ENCODE measurements around the gene SRPRB.

The SRPRB gene

DNA sequence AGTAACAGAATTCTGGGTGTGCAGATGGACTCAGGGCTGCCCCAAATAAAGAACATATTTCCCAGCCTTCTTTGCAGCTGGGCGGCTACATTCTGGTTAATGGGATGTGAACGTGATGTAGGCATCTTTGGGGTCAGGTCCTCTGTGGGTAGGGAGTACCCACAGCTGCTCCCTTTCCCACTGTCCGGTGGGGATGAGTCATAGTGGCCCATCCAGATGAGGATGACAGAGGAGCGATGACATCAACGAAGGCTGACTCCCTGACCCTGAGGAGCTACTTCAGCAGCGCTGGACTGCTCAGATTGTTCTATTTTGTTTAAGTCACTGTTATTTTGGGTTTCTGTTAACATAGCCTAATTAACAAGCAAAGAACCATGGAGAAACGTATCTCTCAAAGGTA, 38.0 kb downstream of the SRPRB start:
- no peak for DNase-seq

DNA sequence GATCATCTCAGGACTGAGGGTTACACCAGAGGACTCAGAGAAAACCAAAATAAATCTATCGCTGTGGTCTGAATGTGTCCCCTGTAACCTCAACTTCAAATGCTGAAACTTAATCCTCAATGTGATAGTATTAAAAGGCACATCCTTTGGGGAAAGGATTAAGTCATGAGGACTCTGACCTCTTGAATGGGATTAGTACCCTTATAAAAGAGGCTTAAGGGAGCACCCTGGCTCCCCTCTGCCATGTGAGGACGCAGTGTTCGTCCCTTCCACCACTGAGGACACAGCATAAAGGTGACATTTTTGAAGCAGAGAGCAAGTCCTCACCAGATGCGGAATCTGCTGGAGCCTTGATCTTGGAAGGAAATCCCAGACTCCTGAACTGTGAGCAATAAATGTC, 39.5 kb downstream of the SRPRB start:
- DNase-seq, result no peak

DNA sequence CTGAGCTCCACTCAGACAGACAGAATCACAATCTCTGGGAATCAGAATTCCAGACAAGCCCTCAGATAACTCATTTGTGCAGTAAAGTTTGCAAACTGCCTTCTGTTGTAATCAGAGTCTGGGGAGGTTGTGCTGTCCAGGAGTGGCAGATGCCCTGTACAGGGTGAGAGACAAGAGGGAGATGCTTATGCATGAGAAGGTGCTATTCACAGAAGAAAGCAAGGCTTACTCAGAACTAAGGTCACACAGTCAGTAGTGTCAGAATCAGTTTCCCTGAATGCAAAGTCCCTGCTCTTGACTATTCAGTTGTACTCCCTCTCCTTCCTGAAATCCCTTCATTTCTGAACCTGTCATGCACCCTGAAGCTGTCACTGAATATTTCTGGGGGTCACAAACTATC, 43.7 kb downstream of the SRPRB start:
- DNase-seq, result no peak

DNA sequence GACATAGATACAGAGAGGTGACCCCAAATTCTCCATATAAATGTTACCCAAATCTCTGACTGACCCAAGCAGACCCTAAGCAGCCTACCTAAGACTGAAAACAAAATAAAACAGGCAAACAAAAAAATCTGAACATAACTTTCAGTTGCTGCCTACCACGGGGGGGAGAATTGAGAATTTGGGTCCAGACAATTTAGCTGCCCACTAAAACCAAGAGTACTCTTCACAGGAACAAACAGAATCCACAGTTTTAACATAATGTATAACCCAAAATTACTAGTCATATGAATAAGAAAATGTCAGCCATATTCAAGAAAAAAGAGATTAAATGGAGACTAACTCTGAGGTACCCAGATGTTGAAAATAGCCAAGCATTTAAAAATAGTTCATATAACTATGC, 44.4 kb downstream of the SRPRB start:
- no peak for DNase-seq

DNA sequence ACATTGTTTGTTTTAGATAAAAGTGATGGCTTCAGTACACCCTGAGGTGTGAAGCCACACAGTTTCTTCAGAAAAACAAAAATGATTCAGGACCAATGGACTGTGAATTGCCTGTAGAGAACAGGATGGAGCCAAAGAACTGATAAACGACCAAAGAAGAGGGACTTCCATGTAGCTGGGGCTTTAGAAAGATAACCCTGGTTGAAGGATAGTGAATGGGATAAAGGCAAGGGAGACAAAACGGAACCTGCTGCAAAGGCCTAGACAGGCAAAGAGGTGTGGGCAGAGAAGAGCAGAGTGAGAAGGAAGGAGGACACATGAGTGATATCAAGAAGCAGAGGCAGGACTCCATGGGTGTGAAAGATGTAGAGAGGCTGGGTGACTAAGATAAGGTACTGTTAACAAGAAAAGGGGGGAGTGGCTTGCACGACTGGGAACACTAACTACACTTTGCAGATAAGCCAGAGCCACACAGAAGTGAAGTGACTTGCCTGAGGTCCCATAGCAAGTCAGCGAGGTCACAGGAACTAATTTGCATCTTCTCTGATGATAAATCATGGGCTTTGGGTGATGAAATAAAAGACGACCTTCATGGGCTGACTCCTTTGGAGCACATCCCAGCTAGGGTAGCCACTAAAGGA, 45.8 kb downstream of the SRPRB start:
- DNase-seq, result no peak

DNA sequence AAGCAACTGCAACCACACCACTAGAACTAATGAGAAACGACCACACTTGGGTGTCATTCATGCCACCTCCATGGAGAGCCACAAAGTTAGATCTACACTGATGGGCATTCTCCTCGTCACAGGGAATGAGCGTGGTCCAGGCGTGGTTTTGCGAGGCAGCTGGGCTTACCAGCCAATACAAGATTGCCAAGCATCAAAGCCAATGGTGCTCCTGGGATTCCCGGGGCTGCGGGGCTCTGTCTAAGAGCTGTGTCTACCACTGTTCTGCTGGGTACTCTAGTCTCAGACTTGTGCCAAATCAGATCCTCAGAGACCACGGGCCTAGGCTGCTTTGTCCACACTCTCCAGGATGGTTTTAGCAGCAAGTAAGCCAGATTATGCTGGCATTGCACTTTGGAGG, 46.3 kb downstream of the SRPRB start:
- no peak for DNase-seq

DNA sequence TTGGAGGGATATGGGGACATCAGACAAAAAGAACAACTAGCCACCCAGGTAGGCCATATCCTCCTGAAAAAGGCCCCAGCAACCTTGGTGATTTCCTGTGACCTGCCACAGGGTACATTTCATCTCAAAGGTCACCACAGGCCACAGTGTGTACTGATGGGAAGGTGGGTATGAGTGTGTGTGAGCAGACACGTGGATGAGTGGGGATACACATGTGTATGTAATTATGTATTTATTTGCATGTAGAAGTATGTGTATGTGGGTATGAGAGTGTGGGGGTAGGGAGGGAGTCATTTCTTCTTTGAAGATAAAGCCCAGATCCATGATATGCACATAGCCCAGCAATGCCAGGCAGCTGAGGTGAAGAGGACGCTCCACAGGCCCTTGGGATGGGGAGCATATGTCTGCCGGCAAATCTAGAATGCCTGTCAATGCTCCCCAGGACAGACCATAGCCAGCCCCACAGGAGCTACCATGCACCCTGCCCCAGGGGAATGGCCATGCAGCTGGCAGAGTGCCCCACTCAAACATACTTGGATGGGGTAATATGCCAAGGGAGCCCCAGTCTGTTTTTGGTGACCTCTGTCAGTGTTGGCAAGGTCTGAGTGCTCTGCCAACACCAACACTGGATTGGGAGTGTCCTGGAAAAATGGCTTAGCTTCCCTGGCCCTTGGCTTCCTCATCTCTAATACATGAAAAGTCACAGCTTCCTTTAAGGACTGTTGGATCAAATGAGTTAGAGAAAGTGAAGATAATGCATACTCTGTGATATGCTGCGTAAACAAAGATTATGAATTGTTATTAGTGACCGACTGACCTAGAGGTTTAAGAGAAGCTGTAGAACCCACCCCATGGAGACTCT, 47.7 kb downstream of the SRPRB start:
- no peak for DNase-seq

DNA sequence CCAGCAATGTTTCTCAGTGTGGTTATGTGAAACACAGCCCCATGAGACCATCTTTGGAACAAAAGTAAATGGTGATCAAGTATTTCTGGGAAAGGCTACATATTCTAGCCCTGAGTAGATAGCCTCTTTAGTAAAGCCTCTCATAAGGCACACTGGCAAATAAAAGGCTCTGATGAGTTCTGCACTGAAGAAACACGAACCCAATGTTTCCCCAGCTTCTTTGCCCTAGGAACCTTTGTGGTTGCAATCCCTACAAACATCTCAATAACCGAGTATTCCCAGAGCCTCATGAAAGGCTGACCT, 48.3 kb downstream of the SRPRB start:
- DNase-seq, result no peak

DNA sequence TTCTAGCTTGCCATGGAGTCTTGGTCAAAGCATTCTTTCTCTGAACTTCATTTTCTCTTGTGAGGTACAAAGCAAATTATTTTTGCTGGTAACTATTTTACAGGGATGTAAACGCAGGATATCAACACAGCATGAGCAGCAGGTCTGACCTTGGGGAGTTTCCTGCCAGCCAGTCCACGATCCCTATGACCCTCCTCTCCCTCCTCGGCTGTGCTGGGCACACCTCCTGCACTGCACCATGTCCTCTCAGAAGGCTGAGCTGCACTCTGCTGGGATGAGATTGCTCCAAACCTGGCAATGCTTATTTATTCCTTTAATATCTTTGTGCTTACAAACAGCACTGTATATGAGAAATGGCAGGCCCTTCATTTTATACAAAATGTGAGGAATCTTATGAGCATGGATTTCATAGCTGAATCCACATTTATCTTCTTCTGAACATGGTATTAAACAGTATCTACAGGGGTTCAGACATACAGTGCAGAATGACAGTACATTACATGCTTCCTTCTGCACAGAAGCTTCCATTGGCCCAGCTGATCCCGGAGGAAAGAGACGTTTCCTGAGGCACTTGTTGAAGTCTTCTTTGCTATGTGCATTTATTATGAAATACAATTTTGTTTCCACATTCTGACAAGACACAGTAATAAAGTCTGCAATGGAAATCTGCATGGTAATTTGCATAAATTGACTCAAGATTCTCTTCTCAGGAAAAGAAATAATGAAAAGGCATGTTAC, 48.8 kb downstream of the SRPRB start:
- DNase-seq, result no peak

DNA sequence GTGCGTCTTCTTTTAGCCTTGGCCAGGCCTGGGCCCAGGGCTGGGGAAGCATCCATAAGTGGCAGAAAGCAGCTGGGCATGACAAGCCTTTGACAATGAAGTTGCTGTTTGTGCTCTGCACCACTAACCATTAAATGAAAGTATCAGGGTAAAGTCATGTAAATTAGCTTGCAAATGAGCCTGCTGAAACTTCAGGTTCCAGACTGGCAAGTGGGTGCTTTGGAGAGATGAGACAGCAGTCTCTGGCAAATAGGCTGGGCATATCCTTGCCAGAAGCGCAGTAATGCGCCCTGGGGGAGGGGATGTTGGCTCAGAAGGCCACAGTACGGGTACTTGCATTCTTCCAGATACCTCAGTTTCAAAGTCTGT, 49.4 kb downstream of the SRPRB start:
- DNase-seq, result no peak

DNA sequence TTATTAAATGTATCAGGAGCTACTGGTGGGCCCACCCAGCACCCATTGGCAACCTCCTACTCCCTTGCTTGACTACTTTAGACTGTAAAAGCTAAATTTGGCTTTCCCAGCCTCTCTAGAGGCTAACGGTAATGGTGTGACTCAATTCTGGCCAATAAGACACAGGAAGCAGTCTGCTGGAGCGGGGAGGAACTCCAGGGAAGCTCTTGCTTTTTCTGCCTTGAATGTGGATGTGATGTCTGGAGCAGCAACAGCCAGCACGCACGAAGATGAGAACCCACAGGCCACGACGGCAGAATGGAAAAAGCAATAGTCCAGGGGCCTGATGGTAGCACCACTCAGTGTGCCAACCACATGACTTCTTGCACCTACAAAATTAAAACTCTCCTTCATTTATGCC, 50.2 kb downstream of the SRPRB start:
- DNase-seq, result no peak

DNA sequence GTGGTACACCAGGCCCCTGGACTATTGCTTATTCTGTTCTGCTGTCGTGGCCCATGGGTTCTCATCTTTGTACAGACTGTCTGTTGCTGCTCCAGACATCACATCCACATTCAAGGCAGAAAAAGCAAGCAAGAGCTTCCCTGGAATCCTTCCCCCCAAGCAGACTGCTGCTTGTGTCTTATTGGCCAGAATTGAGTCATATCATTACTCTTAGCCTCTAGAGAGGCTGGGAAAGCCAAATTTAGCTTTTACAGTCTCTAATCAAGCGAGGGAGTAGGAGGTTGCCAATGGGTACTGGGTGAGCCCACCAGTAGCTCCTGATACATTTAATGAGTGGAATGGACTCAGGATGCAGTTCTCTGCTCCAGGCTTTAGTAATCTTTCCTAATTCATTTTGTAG, 50.7 kb downstream of the SRPRB start:
- no peak for DNase-seq

DNA sequence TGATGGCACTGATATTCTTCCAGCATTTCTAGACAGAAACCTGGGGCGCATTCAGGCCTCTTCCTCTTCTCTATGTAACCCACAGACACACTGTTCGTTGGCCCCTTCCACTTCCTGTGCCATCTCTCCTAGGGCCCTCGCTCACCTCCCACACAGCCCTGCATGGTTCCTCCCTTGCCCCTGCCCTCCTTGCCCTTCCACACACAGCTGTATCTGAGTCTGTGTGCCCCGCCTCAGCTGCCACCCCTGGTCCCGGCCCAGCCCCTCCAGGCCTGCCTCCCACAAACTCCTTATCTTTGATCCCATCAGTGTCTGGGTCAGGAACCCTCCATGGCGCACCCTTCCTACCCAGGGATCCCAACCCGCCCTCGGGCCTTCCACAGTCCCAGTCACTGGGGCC, 52.2 kb downstream of the SRPRB start:
- no peak for DNase-seq

DNA sequence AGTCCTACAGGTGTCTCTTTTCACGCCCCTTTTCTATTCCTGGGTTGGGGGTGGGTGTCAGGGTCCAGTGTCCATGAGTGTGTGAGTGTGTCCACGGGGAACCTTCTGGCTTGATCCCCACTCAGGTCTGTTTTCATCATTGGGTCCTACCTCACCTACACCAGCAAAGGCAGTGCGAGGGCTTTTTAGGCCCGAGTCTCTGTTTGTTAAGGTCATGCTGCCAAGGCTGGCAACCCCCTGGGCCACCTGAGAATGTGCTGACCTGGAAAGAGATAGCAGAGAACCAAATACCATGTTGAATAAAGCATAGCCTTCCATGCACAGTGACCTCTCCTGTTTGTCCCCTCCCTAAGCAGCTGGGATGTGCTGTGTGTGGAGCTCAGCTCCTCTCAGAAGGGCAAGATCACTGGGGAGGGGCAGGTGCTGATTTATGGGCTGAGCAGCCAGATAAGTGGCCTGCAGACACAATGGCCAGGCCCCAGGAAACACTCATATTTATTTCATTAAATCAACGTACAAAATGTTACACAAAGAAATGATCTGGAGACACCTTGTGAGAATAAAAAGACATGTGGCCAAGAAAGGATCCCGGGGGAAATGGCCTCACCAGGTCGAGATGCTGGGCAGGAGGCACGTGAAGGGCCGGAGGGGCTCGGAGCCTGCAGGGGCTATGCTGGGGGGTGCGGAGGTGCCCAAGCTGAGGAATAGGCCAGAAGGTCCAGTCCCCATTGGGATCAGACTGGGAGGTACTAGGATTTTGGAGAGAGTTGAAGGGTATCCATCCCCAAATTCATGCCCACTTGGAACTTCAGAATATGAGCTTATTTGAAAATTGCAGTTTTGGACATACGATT, 54.0 kb downstream of the SRPRB start:
- DNase-seq, result no peak

DNA sequence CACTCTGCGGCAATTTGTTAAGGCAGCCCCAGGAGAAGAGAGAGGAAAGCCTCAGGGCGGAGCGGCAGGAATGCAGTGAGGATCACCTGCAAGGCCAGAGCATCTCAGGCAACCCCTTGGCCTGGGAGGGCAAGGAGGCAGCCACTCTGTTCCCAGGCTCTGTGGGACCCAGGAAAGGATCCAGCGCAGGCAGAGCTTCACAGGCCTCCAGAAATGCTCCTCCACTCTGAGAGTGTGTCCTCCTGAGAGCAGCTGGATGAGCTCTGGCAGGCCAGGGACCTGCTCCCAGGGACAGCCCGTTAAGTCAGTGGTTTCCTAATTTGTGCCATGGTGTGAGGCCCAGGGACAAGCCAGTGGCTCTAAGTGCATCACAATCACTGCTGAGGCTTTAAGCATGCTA, 54.9 kb downstream of the SRPRB start:
- no peak for DNase-seq

DNA sequence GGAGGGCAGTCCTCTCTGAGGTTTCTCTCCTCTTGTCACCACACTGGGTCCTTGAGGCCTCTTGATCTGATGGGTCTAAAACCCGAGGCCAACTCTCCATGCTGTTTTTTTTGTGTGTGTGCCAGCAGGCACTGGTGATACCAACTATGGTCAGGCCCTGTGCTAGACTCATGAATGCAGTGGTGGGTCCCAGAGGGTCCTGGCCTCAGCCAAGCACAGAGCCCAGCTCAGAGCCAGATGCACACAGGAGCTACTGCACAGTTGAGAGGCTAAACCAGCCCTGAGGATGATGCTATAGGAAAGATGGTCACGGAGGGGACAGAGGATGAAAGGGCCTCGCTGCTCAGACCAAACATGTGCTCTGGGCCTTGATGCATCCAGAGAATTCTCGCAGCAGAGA, 56.5 kb downstream of the SRPRB start:
- DNase-seq, result no peak

DNA sequence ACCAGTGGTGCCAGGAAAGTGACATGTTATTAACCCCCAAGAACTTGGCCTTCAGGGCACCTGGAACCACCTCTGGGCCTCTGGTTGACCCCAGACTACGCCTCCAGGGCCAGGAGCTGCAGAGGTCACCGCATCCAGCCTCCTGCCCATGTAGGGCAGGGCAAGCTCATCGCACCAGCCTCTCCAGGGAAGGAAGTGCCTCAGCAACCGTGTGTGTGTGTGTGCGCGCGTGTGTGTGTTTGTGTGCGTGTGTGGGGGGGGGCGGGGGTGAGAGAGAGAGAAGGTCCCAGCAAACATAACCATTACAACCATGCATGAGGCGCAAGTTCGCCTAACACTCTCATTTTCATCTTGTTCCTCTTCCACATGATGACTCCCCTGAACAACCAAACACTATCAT, 58.3 kb downstream of the SRPRB start:
- DNase-seq, result no peak

DNA sequence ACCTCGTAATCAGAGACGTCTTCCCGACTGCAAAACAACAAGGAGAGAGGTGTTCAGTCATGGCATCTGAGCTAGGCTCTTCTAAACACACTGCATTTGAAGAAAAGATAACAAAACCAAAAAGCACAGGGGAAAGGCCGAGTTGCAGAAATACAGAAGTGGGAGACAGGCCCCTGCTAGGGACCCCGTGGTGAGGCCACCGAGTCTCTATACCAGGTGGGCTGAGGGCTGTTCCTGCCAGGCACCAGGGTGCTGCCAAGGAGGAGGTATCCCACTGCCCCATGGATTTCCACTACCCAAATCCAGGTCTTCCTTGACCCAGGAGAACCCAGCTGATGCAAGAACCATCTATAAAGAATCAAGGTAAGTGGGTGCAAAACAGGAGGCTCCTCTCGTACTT, 59.0 kb downstream of the SRPRB start:
- DNase-seq, result no peak

DNA sequence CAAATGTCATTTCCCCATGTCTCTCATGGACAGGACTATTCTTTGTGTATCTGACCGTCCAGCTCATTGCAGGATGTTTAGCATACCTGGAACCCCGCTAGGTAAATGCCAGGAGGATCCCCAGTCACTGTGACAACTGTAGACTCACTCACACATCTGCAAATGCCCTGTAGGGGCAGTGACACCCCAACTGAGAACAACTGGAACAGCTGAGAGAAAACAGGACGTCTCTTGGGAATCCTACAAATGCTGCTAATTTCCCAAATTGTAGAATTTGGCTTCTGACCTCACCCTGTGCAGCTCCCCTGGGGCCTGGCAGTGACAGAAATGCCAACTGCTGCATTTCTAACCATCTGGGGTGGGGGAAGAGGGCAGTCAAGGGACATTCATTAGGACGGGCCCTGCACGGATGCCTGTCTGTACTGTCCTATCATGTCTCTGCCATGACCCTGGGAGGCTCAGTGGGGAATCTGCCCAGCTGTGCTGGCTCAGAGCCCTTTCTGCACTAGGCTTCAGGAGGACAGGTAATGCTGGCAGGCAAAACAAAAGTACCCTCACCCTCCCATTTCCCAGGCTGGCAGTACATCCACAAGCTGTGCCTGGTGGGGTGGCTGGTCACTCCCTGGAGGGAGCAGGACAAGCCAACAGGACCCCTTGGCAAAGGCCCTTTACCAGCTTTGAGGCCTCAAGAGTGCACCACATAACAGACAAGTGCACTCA, 59.7 kb downstream of the SRPRB start:
- no peak for DNase-seq

DNA sequence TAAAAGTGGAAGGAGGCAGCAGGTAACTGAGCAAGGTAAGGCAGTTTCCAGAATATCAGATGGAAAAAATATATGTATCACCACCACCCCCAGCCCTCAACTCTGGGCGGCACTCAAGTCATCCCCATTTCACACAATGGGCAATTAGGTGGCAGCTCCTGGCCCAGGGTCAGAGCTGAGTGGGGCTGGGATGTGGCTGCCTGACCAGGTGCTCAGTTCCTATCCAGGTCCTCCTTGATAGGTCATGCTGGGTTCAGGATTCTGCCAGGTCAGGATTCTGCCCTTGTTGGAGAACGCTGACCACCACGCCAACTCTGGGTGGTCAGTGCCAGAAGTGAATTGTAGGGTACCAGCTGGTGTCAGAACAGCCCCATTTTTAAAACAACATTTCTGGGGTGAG, 60.5 kb downstream of the SRPRB start:
- no peak for DNase-seq

DNA sequence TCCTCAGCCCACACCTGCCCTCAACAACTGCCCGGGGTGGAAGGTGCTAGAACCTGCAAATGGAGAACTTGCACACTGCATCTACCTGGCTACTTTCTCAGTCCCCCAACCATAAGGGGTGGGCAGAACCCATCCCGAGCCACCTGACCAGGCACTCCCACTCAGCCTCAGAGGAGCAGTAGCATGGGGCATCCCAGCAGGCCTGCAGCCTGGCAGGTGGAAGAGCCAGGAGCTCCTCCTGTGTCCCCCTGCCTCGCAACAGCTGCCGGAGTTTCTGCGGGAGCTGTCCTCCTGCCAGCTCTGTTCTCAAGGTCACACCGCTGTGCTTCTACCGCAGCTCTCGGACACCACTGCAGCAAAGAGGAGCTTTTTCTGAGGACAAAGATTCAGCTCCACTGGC, 62.6 kb downstream of the SRPRB start:
- no peak for DNase-seq

DNA sequence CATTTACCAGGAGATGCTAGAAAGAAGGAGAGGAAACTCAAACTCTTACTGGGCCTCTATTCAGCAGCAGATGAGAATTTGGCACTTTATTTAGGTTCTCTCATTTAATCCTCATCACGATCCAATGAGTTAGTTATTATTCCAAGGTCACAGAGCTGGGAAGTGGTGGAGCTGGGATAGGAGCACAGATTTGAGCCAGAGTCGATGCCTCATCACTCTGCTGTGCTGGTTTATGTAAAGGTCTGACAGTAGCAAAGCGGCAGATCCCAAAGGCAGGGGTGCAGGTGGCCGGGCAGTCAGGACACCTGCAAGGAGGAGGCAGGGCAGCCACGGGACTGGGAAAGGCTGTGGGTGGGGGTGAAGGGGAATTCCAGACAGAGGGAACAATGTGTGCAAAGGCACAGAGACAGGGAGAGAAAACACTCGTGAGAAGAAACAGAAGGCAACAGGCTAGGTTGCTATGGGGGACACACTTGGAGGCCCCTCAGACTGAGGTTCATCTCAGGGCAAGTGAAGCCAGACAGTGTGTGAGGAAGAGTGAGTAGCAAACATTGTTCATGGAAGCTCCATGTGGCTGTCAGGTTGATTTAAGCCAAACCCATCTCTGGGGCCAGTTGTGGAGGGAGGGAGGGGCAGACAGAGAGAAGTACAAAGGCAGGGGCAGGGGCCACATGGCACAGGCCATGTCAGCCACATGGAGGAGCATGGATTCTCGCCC, 63.3 kb downstream of the SRPRB start:
- no peak for DNase-seq
